ENCODE data around the gene GPC6. TPM values are rescaled to one million over a fixed set of nuclear protein-coding genes. Genes with fewer than 3 reads are reported as not detected.

Gene GPC6
- total RNA-seq, 1 donor from 2014 or later: 18.7 TPM

DNA sequence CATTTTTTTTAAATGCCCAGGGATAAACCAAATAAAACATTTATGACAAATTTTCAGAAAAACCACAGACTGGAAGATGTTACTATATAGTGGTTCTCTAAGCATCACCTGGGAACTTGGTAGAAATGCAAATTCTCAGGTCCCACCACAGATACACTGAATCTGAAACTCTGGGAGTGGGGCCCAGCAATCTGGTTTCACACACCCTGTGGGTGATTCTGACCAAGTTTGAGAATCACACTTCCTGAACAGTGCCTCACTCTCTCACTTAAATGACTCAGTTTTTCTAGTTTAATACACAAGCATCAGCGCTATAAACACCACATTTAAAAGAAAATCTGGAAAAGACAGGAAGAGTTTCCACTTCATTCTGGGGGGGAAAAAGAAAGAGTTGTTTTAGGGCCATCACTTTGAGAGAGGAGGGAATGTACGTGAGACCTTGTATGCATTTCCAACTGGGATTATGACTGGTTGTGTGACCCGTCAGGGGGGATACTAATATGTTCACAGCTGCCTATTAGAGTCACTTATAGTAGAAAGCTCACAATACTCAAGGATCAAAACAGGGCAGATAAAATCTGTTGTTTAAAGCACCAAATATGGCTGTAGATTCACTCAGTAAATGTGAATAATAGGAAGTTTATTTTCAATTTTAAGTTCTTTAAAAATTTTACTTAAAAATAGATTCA is 567.7 kb downstream of the GPC6 start:
- H3K4me3 ChIP-seq (ENCODE audit: low read depth, low read length): no peak overlapping the region
- no peak for DNase-seq (ENCODE audit: low read depth)
- TF ChIP-seq, protein P1, sequence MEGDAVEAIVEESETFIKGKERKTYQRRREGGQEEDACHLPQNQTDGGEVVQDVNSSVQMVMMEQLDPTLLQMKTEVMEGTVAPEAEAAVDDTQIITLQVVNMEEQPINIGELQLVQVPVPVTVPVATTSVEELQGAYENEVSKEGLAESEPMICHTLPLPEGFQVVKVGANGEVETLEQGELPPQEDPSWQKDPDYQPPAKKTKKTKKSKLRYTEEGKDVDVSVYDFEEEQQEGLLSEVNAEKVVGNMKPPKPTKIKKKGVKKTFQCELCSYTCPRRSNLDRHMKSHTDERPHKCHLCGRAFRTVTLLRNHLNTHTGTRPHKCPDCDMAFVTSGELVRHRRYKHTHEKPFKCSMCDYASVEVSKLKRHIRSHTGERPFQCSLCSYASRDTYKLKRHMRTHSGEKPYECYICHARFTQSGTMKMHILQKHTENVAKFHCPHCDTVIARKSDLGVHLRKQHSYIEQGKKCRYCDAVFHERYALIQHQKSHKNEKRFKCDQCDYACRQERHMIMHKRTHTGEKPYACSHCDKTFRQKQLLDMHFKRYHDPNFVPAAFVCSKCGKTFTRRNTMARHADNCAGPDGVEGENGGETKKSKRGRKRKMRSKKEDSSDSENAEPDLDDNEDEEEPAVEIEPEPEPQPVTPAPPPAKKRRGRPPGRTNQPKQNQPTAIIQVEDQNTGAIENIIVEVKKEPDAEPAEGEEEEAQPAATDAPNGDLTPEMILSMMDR (conservative IDR thresholded peaks at IDR 0.05; ENCODE audit: low read depth, low read length): no peak

GRCh38 chr13:93797463-93797862 is 570.9 kb downstream of the GPC6 start:
- no peak overlapping the region for H3K4me3 ChIP-seq (ENCODE audit: low read depth, low read length)
- DNase-seq (ENCODE audit: low read depth): no peak
- TF ChIP-seq, protein P1 (conservative IDR thresholded peaks at IDR 0.05; ENCODE audit: low read depth, low read length): no peak

GRCh38 chr13:93800342-93800741 is 573.7 kb downstream of the GPC6 start:
- no peak for DNase-seq (ENCODE audit: low read depth)
- H3K4me3 ChIP-seq (ENCODE audit: low read depth, low read length): no peak overlapping the region
- TF ChIP-seq, protein P1 (conservative IDR thresholded peaks at IDR 0.05; ENCODE audit: low read depth, low read length): no peak

DNA sequence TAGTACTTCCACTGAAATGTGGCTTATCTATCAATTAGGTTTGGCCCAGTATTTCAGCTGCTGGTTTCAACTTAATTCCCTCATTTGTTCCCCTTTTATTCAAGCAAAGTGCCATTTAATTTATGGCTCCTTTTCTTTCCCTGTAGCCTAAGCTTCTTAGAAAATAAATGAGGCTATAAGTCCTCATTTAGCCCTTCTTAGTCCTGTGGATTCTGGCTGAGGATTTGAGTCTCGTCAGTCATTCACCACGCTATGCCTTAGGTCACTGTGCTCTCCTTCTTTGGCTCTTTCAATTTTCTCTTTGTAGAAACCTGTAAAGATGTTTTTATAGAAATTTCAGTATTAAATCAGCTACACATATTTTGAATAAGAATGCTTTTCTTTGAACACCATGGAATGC is 579.1 kb downstream of the GPC6 start:
- no peak overlapping the region for H3K4me3 ChIP-seq (ENCODE audit: low read depth, low read length)
- TF ChIP-seq, protein P1 (conservative IDR thresholded peaks at IDR 0.05; ENCODE audit: low read depth, low read length): no peak
- no peak for DNase-seq (ENCODE audit: low read depth)

DNA sequence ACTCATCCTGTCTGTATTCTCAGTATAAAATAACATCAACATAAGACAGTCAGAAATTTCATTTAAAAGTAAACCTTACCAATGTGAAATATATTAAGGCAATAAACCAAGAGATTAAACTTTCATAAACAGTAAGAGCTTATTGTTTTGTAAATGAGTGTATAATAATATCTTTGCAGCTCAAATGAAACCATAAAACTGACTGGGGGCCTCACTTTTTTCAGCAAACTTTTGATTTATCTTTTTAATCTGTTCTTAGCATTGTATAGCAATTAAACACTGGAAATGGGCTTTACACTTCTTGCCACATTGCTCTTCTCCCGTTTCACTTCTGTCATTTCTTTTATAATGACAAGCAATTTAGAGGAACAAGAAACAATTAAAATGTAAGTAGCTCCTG is 580.3 kb downstream of the GPC6 start:
- DNase-seq (ENCODE audit: low read depth): no peak
- H3K4me3 ChIP-seq (ENCODE audit: low read depth, low read length): no peak overlapping the region
- TF ChIP-seq, protein P1 (conservative IDR thresholded peaks at IDR 0.05; ENCODE audit: low read depth, low read length): no peak

GRCh38 chr13:93810264-93810663 is 583.7 kb downstream of the GPC6 start:
- no peak overlapping the region for H3K4me3 ChIP-seq (ENCODE audit: low read depth, low read length)
- TF ChIP-seq, protein P1 (conservative IDR thresholded peaks at IDR 0.05; ENCODE audit: low read depth, low read length): no peak
- DNase-seq (ENCODE audit: low read depth): no peak

Data from epithelial cell of proximal tubule (primary cell).